HepG2 (cell line): ENCODE measurements around the gene TUBGCP4. TPM values are rescaled to one million over a fixed set of nuclear protein-coding genes. Genes with fewer than 3 reads are reported as not detected.

Source experiments
- CEBPG ChIP-seq: IDR thresholded peaks from 2 replicates; pipeline ENCODE4 v1.6.1; 2016
- HINFP ChIP-seq: sonication (generic); formaldehyde crosslinking; IDR thresholded peaks from 2 replicates; pipeline ENCODE4 v1.4.0; 2020; ENCODE audit warnings: low read depth, mild to moderate bottlenecking, missing genetic modification reagents
- KAT2B ChIP-seq: fragments of 150-350 bp; IDR thresholded peaks from 2 replicates; pipeline ENCODE4 v1.6.1; 2014; ENCODE audit warnings: low read depth, low read length, borderline replicate concordance
- KDM4B ChIP-seq: sonication (generic); formaldehyde crosslinking; IDR thresholded peaks from 2 replicates; pipeline ENCODE4 v1.4.0; 2020; ENCODE audit warnings: missing genetic modification reagents
- MAF1 ChIP-seq: sonication (generic); formaldehyde crosslinking; IDR thresholded peaks from 2 replicates; pipeline ENCODE4 v1.5.0; 2020; ENCODE audit warnings: missing genetic modification reagents, borderline replicate concordance
- NFRKB ChIP-seq: fragments of 450-650 bp; IDR thresholded peaks from 2 replicates; pipeline ENCODE4 v1.6.1; 2017
- NRL ChIP-seq: sonication (generic); formaldehyde crosslinking; IDR thresholded peaks from 2 replicates; pipeline ENCODE4 v1.5.0; 2020; ENCODE audit warnings: missing genetic modification reagents, mild to moderate bottlenecking, moderate library complexity, borderline replicate concordance
- RBM22 ChIP-seq: fragments of 200-400 bp; formaldehyde crosslinking; optimal IDR thresholded peaks from 2 replicates; pipeline ENCODE3; 2017; ENCODE audit warnings: mild to moderate bottlenecking, low read length, moderate library complexity
- SKI ChIP-seq: fragments of 450-650 bp; IDR thresholded peaks from one replicate; pipeline ENCODE4 v1.6.1; 2018; ENCODE audit warnings: mild to moderate bottlenecking; ENCODE audit not compliant: partially characterized antibody
- SRSF1 ChIP-seq: fragments of 200-400 bp; formaldehyde crosslinking; optimal IDR thresholded peaks from 2 replicates; pipeline ENCODE3; 2017; ENCODE audit warnings: mild to moderate bottlenecking, low read depth, low read length, moderate library complexity
- STAT5B ChIP-seq: sonication (generic); formaldehyde crosslinking; IDR thresholded peaks from 2 replicates; pipeline ENCODE4 v1.4.0; 2020; ENCODE audit warnings: missing genetic modification reagents
- TOPORS ChIP-seq: sonication (generic); formaldehyde crosslinking; IDR thresholded peaks from 2 replicates; pipeline ENCODE4 v1.8.0; 2023; ENCODE audit warnings: mild to moderate bottlenecking, missing genetic modification reagents
- ZNF446 ChIP-seq: sonication (generic); formaldehyde crosslinking; IDR thresholded peaks from 2 replicates; pipeline ENCODE4 v1.5.0; 2020; ENCODE audit warnings: mild to moderate bottlenecking, missing genetic modification reagents
- ZNF724P ChIP-seq: sonication (generic); formaldehyde crosslinking; IDR thresholded peaks from 2 replicates; pipeline ENCODE4 v1.8.0; 2022; ENCODE audit warnings: missing genetic modification reagents, borderline replicate concordance
- ZNF776 ChIP-seq: sonication (generic); formaldehyde crosslinking; IDR thresholded peaks from 2 replicates; pipeline ENCODE4 v1.4.0; 2020; ENCODE audit warnings: mild to moderate bottlenecking, missing genetic modification reagents
- polyA plus RNA-seq, 8 experiments: library from polyadenylated mRNA; depleted of rRNA in 3 of 8; stranded (reverse) in 7 of 8; unstranded in 1 of 8; fragments of >200 nt; fragmentation: Illumina TruSeq in 4 of 8; extraction: Trizol in 4 of 8; gene quantifications; 2 replicates each; pipeline versions ENCODE4 v1.2.1 to v1.2.3, GENCODE V29; 2011 to 2016; ENCODE audit warnings: low read depth in 4 of 8, missing spikeins in 1 of 8, mixed read lengths in 1 of 8; ENCODE audit not compliant: insufficient read depth in 1 of 8
- total RNA-seq, 5 experiments: library from RNA; depleted of rRNA; stranded (reverse); fragments of >200 nt; fragmentation: Illumina TruSeq; extraction: Trizol; gene quantifications; 2 replicates each; pipeline ENCODE4 v1.2.3, GENCODE V29; 2016; ENCODE audit warnings: low read depth in 1 of 5
- TF ChIP-seq, protein P1 (sequence below): sonication (generic); formaldehyde crosslinking; IDR thresholded peaks from 2 replicates; pipeline ENCODE4 v1.5.1; 2020; ENCODE audit warnings: missing genetic modification reagents, mild to moderate bottlenecking, borderline replicate concordance
- TF ChIP-seq, protein P2 (sequence below): sonication (generic); formaldehyde crosslinking; IDR thresholded peaks from 2 replicates; pipeline ENCODE4 v1.4.0; 2020; ENCODE audit warnings: missing genetic modification reagents

Gene TUBGCP4
- total and polyA plus RNA-seq, 2 of the 13 experiments (the other 11 are each of a cell fraction or from before 2014, with no cell fraction given), result 15.0 to 20.5 TPM

DNA sequence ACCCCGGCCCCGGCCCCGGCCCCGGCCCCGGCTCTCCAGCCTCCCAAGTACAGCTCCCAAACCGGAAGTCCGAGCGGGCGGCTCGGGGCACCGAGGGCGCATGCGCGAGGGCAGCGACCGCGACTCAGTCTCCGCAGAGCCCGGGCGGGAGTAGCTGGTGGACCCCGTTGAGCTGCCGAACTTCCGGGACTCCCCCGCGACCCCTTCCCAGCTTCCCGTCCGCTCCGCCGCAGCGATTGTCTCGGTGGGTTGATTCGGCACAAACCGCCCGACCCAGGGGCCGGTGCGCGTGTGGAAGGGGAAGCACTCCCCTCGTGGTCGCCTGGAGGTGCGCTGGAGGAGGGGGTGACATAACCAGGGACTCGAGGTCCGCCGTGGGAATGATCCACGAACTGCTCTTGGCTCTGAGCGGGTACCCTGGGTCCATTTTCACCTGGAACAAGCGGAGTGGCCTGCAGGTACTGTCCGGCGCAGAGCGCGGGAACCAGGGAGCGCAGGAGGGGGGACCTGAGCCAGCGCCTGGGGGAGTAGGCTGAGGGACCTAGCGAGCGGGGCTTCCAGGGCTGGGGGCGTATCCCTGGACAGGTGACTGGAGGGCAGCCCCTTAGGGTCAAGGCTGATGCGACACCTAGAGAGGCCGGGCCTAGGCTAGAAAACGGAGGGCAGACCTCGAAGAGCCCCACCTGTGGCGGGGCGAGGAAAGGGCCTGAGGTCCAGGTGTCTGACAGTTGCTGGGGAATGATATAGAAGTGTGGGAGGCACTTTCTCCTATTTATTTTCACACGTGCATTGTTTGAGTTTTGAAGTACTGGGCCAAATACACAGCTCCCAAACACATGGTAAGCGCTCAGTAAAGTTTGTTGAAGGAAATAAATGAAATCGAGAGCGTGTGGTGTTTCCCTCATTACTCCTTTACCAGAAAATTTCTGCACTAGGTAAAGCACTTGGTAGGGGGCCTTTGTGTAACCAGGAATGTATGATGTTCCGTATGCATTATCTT, at the start of gene TUBGCP4, which contains the start of gene ZSCAN29 (continued):
- TF ChIP-seq RBM22, result no peak
- TF ChIP-seq, protein P1, sequence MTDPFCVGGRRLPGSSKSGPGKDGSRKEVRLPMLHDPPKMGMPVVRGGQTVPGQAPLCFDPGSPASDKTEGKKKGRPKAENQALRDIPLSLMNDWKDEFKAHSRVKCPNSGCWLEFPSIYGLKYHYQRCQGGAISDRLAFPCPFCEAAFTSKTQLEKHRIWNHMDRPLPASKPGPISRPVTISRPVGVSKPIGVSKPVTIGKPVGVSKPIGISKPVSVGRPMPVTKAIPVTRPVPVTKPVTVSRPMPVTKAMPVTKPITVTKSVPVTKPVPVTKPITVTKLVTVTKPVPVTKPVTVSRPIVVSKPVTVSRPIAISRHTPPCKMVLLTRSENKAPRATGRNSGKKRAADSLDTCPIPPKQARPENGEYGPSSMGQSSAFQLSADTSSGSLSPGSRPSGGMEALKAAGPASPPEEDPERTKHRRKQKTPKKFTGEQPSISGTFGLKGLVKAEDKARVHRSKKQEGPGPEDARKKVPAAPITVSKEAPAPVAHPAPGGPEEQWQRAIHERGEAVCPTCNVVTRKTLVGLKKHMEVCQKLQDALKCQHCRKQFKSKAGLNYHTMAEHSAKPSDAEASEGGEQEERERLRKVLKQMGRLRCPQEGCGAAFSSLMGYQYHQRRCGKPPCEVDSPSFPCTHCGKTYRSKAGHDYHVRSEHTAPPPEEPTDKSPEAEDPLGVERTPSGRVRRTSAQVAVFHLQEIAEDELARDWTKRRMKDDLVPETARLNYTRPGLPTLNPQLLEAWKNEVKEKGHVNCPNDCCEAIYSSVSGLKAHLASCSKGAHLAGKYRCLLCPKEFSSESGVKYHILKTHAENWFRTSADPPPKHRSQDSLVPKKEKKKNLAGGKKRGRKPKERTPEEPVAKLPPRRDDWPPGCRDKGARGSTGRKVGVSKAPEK (CRISPR knock-in tag), result no peak
- no peak for TF ChIP-seq MAF1
- peak; percentile 79; the same call in 1 of the 2 replicates for TF ChIP-seq NRL (CRISPR knock-in tag)
- no peak for TF ChIP-seq KAT2B
- no peak; the same call in 1 of the 2 replicates for TF ChIP-seq ZNF776
- peak; percentile 79 for TF ChIP-seq ZNF446 (CRISPR knock-in tag)
- peak; percentile 60 for TF ChIP-seq SRSF1
- 0 out of 2 replicates have a peak, but pooled peaks have one; percentile 45 for TF ChIP-seq TOPORS (CRISPR knock-in tag)
- 0 out of 2 replicates have a peak, but pooled peaks have one; percentile 76 for TF ChIP-seq ZNF724P
- TF ChIP-seq SKI, result no peak
- no peak for TF ChIP-seq STAT5B (CRISPR knock-in tag)
- no peak for TF ChIP-seq KDM4B (CRISPR knock-in tag)
- TF ChIP-seq NFRKB, result no peak
- 0 out of 2 replicates have a peak, but pooled peaks have one; percentile 8 for TF ChIP-seq CEBPG (CRISPR knock-in tag)
- TF ChIP-seq, protein P2, sequence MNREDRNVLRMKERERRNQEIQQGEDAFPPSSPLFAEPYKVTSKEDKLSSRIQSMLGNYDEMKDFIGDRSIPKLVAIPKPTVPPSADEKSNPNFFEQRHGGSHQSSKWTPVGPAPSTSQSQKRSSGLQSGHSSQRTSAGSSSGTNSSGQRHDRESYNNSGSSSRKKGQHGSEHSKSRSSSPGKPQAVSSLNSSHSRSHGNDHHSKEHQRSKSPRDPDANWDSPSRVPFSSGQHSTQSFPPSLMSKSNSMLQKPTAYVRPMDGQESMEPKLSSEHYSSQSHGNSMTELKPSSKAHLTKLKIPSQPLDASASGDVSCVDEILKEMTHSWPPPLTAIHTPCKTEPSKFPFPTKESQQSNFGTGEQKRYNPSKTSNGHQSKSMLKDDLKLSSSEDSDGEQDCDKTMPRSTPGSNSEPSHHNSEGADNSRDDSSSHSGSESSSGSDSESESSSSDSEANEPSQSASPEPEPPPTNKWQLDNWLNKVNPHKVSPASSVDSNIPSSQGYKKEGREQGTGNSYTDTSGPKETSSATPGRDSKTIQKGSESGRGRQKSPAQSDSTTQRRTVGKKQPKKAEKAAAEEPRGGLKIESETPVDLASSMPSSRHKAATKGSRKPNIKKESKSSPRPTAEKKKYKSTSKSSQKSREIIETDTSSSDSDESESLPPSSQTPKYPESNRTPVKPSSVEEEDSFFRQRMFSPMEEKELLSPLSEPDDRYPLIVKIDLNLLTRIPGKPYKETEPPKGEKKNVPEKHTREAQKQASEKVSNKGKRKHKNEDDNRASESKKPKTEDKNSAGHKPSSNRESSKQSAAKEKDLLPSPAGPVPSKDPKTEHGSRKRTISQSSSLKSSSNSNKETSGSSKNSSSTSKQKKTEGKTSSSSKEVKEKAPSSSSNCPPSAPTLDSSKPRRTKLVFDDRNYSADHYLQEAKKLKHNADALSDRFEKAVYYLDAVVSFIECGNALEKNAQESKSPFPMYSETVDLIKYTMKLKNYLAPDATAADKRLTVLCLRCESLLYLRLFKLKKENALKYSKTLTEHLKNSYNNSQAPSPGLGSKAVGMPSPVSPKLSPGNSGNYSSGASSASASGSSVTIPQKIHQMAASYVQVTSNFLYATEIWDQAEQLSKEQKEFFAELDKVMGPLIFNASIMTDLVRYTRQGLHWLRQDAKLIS (CRISPR knock-in tag), result no peak
- TF ChIP-seq HINFP, result peak; percentile 71; the same call in 1 of the 2 replicates
